GM19351 (cell line): ENCODE measurements around the gene HUWE1.
"Not testable (repeated sequence)": the region's sequence is repeated elsewhere in the genome, so short reads cannot be mapped to it uniquely, and the experiment has no call there.

Source experiments
- ATAC-seq: cut with Tn5 transposase; IDR thresholded peaks from one replicate; pipeline ENCODE4 v1.9.1; 2021; ENCODE audit warnings: mild to moderate bottlenecking, moderate library complexity; ENCODE audit not compliant: unreplicated experiment

HUWE1 gene, protein sequence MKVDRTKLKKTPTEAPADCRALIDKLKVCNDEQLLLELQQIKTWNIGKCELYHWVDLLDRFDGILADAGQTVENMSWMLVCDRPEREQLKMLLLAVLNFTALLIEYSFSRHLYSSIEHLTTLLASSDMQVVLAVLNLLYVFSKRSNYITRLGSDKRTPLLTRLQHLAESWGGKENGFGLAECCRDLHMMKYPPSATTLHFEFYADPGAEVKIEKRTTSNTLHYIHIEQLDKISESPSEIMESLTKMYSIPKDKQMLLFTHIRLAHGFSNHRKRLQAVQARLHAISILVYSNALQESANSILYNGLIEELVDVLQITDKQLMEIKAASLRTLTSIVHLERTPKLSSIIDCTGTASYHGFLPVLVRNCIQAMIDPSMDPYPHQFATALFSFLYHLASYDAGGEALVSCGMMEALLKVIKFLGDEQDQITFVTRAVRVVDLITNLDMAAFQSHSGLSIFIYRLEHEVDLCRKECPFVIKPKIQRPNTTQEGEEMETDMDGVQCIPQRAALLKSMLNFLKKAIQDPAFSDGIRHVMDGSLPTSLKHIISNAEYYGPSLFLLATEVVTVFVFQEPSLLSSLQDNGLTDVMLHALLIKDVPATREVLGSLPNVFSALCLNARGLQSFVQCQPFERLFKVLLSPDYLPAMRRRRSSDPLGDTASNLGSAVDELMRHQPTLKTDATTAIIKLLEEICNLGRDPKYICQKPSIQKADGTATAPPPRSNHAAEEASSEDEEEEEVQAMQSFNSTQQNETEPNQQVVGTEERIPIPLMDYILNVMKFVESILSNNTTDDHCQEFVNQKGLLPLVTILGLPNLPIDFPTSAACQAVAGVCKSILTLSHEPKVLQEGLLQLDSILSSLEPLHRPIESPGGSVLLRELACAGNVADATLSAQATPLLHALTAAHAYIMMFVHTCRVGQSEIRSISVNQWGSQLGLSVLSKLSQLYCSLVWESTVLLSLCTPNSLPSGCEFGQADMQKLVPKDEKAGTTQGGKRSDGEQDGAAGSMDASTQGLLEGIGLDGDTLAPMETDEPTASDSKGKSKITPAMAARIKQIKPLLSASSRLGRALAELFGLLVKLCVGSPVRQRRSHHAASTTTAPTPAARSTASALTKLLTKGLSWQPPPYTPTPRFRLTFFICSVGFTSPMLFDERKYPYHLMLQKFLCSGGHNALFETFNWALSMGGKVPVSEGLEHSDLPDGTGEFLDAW (N-terminal part only)

DNA sequence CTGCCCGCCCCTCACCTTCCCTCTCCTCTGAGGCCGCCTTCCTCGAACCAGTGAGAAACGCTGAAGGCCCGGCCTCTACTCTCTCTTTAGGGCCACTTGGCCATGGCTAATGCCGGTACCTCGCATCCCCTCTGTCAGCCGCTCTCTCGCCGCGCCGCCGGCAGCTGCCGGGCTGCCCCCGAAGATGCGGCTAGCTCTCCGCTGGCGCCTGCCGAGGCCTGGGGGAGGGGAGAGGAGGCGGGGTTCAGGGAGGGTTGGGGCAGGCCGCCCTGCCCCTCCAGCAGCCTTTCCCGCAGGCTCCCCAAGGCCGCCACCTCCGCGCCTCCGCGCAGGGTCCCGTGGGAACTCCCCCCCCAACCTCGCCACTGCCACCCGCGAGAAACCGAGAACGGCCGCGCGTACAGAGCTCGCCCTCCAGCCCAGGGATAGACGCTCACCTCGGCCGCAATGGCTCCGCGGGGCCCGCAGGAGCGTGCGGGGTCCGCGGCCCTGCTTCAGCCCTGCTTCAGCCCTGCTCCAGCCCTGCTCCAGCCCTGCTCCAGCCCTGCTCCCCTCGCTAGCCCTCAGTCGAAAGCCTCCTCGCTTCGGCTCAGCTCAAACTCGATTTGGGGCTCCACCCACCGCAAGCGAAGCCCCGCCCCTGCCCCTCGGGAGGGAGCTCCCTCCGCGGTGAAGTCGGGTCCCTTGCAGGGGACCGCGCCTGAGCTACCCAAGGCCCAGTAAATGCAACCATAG, at the start of gene HUWE1:
Gene HUWE1 (minus strand): TSS at position 569 of the 735 bp plus-strand sequence. CDS start 32,612 bp downstream, outside the sequence.
- peak; percentile 52 for ATAC-seq

DNA sequence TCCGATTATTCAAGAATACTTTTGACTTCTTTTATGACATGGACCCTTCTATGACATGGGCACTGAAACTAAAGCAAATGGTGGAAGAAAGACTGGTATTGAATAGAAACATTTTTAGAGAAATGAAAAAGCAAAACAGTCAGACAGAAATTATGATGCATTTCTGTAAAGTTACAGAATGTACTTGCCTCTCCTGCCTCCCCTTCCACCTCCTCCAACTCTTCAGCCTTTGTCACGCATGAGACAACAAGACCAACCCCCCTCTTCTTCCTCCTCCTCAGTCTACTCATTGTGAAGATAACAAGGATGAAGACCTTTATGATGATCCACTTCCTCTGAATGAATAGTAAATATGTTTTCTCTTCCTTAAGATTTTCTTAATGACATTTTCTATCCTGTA, 46.3 kb upstream of the HUWE1 start:
- ATAC-seq: peak; percentile 68

DNA sequence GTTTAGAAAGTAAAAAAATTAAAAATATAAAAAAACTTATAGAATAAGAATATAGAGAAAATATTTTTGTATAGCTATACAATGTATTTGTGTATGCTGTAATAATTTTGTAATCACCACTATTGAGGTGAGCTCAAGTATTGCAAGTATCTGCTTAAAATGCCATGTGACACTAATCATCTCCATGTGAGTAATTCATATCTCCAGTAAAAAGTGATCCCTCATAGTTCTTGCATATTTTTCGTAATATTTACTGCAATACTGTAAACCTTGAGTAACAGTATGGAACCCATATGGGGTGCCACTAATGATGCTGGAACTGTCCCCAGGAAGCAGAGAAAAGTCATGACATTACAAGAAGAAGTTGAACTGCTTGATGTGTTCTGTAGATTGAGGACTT, 43.2 kb upstream of the HUWE1 start:
- ATAC-seq: no peak

DNA sequence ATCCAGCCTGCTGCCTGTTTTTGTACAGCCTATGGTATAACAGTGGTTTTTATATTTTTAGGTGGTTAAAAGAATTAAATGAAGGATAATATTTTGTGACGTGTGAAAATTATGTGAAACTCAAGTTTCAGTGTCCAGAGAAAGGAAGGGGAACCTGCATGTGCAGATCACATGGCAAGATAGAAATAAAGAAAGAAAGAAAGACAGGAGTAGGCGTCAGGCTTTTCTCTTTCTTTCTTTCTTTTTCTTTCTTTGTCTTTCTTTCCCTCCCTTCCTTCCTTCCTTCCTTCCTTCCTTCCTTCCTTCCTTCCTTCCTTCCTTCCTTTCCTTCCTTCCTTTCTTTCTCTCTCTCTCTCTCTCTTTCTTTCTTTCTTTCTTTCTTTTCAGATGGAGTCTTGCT, 42.0 kb upstream of the HUWE1 start:
- no peak for ATAC-seq

DNA sequence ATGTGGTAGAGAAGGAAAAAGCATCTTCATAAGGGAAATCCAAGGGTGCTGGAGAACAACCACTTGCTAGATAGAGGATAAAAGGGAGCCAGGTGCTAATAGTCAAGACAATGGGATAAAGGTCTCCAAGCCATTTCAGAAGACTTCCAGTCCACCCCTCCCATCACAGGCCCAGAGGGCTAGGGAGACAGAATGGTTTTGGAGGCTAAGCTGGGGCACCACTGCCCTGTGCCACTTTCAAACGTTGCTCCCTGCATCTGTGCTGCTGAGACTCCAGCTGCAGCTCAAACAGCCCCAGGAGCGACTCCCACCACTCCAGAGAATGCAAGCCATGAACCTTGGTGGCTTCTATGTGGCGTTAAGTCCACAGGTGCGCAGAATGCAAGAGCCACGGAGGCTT, 38.4 kb upstream of the HUWE1 start:
- no peak for ATAC-seq

DNA sequence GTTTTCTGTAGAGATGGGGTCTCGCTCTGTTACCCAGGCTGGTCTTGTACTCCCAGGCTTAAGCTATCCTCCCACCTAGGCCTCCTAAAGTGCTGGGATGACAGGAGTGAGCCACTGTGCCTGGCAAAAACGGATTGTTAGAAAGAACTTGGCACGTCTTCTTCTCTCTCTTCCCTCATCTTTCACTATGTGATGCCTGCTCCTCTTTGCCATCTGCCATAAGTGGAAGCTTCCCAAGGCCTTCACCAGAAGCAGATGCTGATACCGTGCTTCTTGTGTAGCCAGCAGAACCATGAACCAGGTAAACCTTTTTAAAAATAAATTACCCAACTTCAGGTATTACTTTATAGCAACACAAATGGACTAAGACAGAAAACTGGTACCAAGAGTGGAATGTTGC, 36.9 kb upstream of the HUWE1 start:
- ATAC-seq: no peak

DNA sequence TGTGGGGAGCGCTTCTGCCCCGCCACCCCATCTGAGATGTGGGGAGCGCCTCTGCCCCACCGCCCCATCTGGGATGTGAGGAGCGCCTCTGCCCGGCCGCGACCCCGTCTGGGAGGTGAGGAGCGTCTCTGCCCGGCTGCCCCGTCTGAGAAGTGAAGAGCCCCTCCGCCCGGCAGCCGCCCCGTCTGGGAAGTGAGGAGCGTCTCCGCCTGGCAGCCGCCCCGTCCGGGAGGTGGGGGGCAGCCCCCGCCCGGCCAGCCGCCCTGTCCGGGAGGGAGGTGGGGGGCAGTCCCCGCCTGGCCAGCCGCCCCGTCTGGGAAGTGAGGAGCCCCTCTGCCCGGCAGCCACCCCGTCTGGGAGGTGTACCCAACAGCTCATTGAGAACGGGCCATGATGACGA, 35.1 kb upstream of the HUWE1 start:
- not testable (repeated sequence) for ATAC-seq

DNA sequence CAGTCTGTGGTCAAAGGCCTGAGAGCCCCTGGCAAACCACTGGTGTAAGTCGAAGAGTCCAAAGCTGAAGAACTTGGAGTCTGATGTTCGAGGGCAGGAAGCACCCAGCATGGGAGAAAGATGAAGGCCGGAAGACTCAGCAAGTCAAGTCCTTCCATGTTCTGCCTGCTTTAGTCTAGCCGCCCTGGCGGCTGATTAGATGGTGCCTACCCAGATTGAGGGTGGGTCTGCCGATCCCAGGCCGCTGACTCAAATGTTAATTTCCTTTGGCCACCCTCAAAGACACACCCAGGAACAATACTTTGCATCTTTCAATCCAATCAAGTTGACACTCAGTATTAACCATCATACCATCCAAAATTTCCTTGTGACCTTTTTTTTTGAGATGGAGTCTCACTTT, 33.1 kb upstream of the HUWE1 start:
- ATAC-seq: not testable (repeated sequence)

DNA sequence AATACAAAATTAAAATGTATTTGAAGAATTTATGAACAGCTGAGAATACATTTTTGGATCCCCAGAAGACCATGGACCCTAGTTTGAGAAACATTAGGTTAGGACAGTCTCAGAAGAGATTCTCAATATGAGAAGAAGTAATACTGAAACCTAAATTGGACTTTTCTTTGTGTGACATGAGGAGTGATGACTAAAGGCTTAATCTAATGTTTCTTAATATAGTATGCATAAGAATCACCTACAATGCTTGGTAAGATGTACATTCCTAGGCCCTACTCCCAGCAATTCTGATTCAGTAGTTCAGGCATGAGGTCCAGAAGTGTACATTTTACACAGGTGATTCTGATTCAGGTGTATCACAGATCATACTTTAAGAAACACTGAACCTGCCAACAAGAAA, 31.6 kb upstream of the HUWE1 start:
- peak; percentile 29 for ATAC-seq

DNA sequence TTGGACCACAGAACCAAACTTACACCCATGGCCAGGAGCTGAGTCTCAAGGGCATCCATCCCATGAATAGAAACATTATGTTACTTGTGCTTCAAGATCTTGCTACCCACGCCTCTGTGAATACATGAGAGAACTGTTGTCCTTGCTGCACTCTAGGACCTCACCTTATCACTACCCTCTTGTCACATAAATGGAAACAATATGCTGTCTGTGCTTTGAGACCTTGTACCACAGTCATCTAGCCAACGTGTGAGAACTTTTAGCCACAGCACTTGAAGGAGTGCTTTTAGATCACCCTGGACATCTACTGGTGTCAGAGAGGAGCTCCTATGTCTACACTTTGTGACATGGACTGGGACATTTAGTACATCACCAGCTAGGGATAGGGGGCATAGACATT, 30.7 kb upstream of the HUWE1 start:
- no peak for ATAC-seq

DNA sequence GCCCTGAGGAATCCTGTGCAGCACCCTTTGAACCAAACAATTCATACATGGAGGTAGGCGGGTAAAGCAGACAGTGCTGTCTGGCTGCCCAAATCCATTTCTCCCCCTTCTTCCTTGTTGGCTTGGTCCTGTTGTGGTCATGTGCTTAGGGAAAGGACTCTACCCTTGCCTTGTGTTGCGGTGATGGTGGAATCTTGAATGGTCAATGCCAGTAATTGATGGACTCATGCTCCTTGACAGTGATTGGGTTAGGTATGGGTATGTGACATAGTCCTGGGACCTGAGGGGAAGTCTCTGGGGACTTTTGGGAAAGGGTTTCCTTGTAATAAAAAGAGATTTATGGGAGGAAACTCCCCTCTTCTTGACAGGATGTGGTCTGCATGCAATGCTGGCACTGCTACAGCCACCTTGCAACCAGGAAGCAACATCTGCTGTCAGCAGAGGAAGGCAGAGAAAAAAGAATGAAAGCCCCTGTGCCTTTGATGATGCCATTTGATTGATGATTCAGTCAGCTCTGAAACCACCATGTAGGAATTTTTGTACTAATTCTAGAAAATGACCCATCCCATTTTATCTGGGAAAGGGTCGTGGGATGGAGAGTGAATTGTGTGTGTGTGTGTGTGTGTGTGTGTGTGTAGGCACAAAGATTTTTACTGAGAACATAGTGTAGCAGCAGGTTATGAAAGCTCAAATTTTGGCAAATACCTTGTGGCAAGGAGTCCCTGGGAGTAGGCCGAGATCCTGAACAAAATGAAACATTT, 30.0 kb upstream of the HUWE1 start:
- no peak for ATAC-seq

DNA sequence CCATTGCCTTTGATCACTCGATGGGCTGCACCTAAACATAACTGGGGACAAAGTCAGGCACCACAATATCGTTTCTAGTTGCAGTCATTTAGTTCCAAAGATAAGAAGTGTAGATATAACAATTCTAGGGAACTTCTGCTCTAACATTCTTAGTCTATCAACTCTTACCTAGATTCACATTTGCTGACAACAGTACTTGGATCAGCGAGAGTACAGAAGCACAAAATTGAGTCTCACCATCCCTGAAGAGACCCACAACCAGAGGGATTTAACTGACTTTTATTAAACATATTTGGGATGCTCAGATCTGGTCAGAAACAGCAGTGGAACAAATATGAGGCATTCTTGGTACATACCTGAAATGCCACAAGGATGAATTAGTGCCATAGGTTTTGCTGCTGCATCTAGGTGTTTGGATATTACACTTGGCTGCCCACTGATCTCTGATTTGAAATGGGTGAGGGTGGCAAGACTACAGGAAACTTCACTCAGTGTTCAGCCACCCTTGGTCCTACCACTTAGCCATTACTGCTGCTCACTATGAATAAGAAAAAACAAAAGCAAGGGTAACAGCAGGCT, 28.9 kb upstream of the HUWE1 start:
- ATAC-seq: no peak

DNA sequence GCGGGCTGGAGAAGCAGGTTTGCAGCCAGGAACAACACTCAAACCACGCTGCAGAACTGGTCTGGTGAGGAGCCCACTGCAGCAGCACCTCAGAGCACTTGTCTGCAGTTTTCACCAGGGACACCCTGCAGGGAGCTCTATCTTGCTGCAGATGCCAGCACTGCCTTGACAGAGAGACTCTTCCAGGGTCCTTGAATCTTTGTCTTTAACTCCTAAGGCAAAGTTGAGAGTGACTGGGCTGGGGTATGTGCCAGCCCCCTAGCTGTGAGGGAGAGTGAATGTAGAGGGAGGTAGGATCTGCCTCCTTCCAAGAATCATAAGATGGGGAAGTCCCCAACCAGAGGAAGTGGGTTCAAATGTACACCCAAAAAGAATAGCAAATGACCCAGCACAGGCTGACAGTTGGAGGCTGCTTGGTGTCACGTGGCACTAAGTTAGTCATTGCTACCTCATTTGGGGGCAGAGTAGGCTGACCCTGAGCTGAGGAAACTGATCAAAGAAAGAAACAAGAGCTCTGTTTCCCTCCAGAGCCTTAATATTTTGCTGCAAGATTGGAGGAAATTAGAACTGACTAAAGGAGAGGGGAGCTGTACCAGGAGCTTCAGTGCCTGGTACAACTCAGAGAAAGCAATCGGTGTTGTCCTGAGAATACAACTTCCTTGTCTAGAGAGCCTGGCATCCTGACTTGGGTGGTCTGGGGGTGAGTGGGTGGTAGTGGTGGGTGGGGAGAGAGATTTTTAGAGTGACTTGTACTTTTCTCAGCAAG, 28.2 kb upstream of the HUWE1 start:
- ATAC-seq: peak; percentile 72

DNA sequence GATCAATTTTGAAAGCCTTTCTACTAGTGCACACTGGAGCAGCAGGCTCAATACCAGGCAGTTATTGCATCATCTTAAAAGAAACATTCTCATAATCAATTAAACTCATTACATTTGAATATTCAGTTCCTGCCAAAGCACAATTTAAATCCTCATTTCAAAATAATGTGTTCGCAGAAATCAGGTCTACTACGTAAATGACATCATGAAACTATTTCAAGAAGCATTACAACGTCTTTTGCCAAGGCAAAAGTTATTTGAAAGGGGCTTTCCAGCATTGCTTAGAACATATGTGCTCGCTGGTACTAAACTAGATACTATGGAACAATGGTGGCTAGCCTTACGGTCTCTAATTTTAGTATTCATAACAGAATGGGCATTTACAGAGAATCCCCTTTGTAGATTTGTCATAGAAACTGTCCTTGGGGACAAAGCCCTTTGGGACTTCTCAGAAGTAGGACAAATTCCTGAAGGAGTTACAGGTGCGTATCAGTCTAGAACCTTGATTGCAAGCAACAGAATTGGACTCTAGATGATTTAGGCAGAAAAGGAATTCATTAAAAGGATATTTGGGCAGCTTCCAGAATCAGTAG, 27.6 kb upstream of the HUWE1 start:
- ATAC-seq: no peak

DNA sequence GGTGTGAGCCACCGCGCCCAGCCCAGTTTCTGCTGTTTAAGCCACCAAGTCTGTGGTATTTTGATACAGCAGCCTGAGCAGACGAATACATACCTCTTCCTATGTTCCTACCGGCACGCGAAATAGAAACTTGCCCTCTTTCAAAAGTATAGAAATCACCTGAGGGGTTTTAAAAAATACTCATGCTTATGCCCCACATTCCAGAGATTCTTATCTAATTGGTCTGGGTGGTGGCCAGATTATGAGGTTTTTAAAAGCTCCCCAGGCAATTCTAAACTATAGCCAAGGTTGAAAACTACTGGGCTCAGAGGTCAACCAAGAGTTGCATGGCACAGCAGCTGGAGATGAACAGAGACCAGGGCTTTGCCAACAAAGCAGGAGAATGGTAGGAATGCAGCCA, 24.9 kb upstream of the HUWE1 start:
- ATAC-seq: no peak

DNA sequence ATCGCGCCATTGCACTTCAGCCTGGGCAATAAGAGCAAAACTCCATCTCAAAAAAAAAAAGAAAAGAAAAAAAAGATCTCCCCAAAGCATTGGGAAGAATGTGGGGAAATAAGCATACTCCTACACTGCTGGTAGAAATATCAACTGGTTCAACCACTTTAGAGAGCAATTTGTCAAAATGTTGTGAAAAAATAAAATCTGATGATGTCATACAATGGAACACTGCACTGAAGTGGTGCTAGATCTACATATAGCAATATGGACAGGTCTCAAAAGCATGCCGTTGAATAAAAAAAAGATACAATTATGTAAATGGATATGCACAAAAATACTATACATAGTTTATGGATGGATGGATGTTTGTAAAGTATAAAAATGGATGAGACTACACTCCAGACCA, 18.3 kb upstream of the HUWE1 start:
- ATAC-seq: no peak

DNA sequence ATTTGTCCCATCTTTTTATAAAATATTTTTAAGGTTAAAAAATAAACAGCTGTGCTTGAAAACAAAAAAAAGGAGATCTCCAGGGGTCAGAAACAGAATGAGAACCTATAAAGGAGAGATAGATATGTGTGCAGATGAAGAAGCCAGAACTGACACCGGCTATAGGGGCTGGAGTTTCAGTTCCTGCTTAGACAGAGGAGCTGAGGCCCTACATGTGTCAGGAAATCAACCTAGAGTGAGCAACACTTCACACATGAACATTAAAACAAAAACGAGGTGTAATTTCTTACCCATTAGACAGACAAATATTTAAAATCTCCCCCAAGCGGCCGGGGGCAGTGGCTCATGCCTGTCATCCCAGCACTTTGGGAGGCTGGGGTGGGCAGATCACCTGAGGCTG, 17.8 kb upstream of the HUWE1 start:
- ATAC-seq: peak; percentile 91

DNA sequence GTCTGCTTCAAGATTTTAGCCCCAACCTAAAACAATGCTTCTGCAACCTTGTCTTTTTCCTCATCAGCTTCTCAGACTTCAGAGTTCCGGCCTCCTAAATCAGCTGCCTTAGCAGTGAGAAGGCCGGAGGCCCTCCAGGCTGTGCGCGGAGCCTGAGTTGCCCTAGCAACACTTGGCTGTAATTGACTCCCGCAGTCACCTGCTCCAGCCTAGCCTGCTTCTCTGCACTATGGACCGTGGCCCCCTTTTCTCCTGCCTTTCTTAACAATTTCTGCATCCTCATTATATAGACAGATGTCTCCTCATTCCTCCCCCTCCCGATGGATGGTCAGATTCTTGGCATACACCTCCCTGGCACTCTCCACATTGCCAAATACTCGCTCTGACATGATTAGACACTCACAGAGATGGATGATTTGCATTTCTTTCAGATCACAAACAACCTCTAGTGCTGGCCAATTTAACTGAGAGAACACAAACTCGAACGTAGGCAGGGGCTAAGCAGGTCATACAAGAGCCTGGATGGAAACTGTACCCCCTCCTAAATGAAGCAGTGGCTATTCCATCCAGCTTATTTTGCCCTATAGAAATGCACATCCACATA, 9.5 kb upstream of the HUWE1 start:
- no peak for ATAC-seq
